Astrocyte (in vitro differentiated cells and primary cell): ENCODE measurements around the gene EIF4EBP3. TPM values are rescaled to one million over a fixed set of nuclear protein-coding genes. Genes with fewer than 3 reads are reported as not detected.

ENCODE experiments used
- DNase-seq: peaks from one replicate; pipeline ENCODE4 v3.0.0-alpha.2; 2010; ENCODE audit warnings: low read depth
- FAIRE-seq: peaks from 2 replicates; lab custom pipeline; 2011; peaks lifted over from hg19 to GRCh38; lab: Jason Lieb, UNC
- H2AFZ ChIP-seq: 2 replicates; pipeline ENCODE4 v1.6.0; 2012; ENCODE audit warnings: low read depth, low read length, inconsistent platforms
- H3K27ac ChIP-seq: 2 replicates; pipeline ENCODE4 v1.5.1; 2011; ENCODE audit warnings: low read depth, low read length, inconsistent platforms
- H3K27me3 ChIP-seq: 2 replicates; pipeline ENCODE4 v1.6.0; 2011; ENCODE audit warnings: low read length, inconsistent platforms; ENCODE audit not compliant: insufficient read depth
- H3K36me3 ChIP-seq: 2 replicates; pipeline ENCODE4 v1.5.1; 2011; ENCODE audit warnings: low read length, inconsistent platforms; ENCODE audit not compliant: insufficient read depth
- H3K4me1 ChIP-seq: 2 replicates; pipeline ENCODE4 v1.5.1; 2011; ENCODE audit warnings: low read length, inconsistent platforms; ENCODE audit not compliant: insufficient read depth
- H3K4me2 ChIP-seq: 2 replicates; pipeline ENCODE4 v1.6.0; 2012; ENCODE audit warnings: low read length, inconsistent platforms
- H3K4me3 ChIP-seq: 2 replicates; pipeline ENCODE4 v1.5.1; 2011; ENCODE audit warnings: low read depth, mild to moderate bottlenecking, low read length, inconsistent platforms; ENCODE audit not compliant: insufficient read depth
- H3K79me2 ChIP-seq: 2 replicates; pipeline ENCODE4 v1.6.0; 2012; ENCODE audit warnings: mild to moderate bottlenecking, low read length, inconsistent platforms; ENCODE audit not compliant: insufficient read depth
- H3K9ac ChIP-seq: 2 replicates; pipeline ENCODE4 v1.6.0; 2012; ENCODE audit warnings: mild to moderate bottlenecking, low read length, inconsistent platforms
- H3K9me3 ChIP-seq: 2 replicates; pipeline ENCODE4 v1.5.1; 2012; ENCODE audit warnings: low read depth, mild to moderate bottlenecking, low read length, inconsistent platforms; ENCODE audit not compliant: insufficient read depth
- H4K20me1 ChIP-seq: 2 replicates; pipeline ENCODE4 v1.6.0; 2012; ENCODE audit warnings: low read length, inconsistent platforms; ENCODE audit not compliant: insufficient read depth
- H3K27ac Mint-ChIP-seq: one replicate; pipeline ENCODE4 v1.8.0; 2021; ENCODE audit warnings: mild to moderate bottlenecking, mixed read lengths; ENCODE audit not compliant: unreplicated experiment
- H3K27me3 Mint-ChIP-seq: one replicate; pipeline ENCODE4 v1.8.0; 2021; ENCODE audit warnings: low read depth, mixed read lengths; ENCODE audit not compliant: unreplicated experiment
- H3K36me3 Mint-ChIP-seq: one replicate; pipeline ENCODE4 v1.8.0; 2021; ENCODE audit warnings: low read depth, mixed read lengths; ENCODE audit not compliant: unreplicated experiment
- H3K4me1 Mint-ChIP-seq: one replicate; pipeline ENCODE4 v1.8.0; 2021; ENCODE audit warnings: low read depth, mixed read lengths; ENCODE audit not compliant: unreplicated experiment
- H3K4me3 Mint-ChIP-seq: one replicate; pipeline ENCODE4 v1.8.0; 2021; ENCODE audit warnings: mild to moderate bottlenecking, moderate library complexity, mixed read lengths; ENCODE audit not compliant: unreplicated experiment
- H3K9me3 Mint-ChIP-seq: one replicate; pipeline ENCODE4 v1.8.0; 2021; ENCODE audit warnings: mild to moderate bottlenecking, mixed read lengths; ENCODE audit not compliant: unreplicated experiment
- CTCF ChIP-seq: IDR thresholded peaks from 2 replicates; pipeline ENCODE4 v1.5.1; 2011; ENCODE audit warnings: low read depth, mild to moderate bottlenecking, inconsistent platforms, low read length, moderate library complexity; ENCODE audit not compliant: insufficient read depth
- EZH2 ChIP-seq: IDR thresholded peaks from 2 replicates; pipeline ENCODE4 v1.6.1; 2012; ENCODE audit warnings: mild to moderate bottlenecking, low read length, inconsistent platforms; ENCODE audit not compliant: insufficient read depth
- microRNA-seq: library from miRNA; unstranded; fragments of <30 nt; microRNA quantifications from one replicate; pipeline ENCODE4 v1.2.0, GENCODE V29; 2020
- total RNA-seq: library from RNA; stranded (reverse); gene quantifications from 2 replicates; pipeline ENCODE4 v1.2.1, GENCODE V29; 2021

The EIF4EBP3 gene
- total RNA-seq, 1 donor from 2014 or later = 3.6 TPM

GRCh38 chr5:140598836-140599235 lies 51.4 kb downstream of the EIF4EBP3 start:
- DNase-seq (no peak), FAIRE-seq (no peak)
- H4K20me1 ChIP-seq = no peaks in the 10 kb centered on the region
- Mint-ChIP-seq H3K27ac (no peak overlapping the region), H3K36me3 (no peaks in the 10 kb centered on the region), H3K27me3 (peaks cover 19% of the 10 kb centered on the region), H3K4me1 (no peaks in the 10 kb centered on the region), H3K9me3 (peaks cover 2% of the 10 kb centered on the region), H3K4me3 (no peak overlapping the region)
- H3K79me2 ChIP-seq = no peaks in the 10 kb centered on the region
- TF ChIP-seq CTCF = no peak
- no peak for TF ChIP-seq EZH2
- no peak overlapping the region for H3K4me3 ChIP-seq
- peaks cover 8% of the 10 kb centered on the region for H3K27me3 ChIP-seq
- H2AFZ ChIP-seq = no peak overlapping the region
- H3K9ac ChIP-seq = no peak overlapping the region
- no peak overlapping the region for H3K4me2 ChIP-seq
- no peak overlapping the region for H3K27ac ChIP-seq
- no peaks in the 10 kb centered on the region for H3K4me1 ChIP-seq
- no peaks in the 10 kb centered on the region for H3K36me3 ChIP-seq
- no peaks in the 10 kb centered on the region for H3K9me3 ChIP-seq

Small RNA genes within 50 kb of the gene (microRNA-seq; reads per million reads assigned to microRNA genes)
- not detected for gene MIR6831

Other genes starting within 250 kb of the EIF4EBP3 start
- gene PFDN1, start 244.6 kb upstream of the EIF4EBP3 start, total RNA-seq = 199 and 202 TPM in 2 replicates
- 257 and 272 TPM in 2 replicates for gene HBEGF, start 201.1 kb upstream of the EIF4EBP3 start, total RNA-seq
- gene SLC4A9, start 187.5 kb upstream of the EIF4EBP3 start, total RNA-seq = 0.25 TPM in 1 of 2 replicates, not detected in the other
- gene ANKHD1, start 145.8 kb upstream of the EIF4EBP3 start, total RNA-seq = 49.7 and 56.5 TPM in 2 replicates
- gene SRA1, start 9.8 kb downstream of the EIF4EBP3 start, total RNA-seq = 71.3 and 72.4 TPM in 2 replicates
- gene APBB3, start 16.9 kb downstream of the EIF4EBP3 start, total RNA-seq = 20.4 and 21.1 TPM in 2 replicates
- 59.9 and 61.8 TPM in 2 replicates for gene SLC35A4, start 17.2 kb downstream of the EIF4EBP3 start, total RNA-seq
- gene CD14, start 85.5 kb downstream of the EIF4EBP3 start, total RNA-seq = 0.16 and 0.34 TPM in 2 replicates
- gene TMCO6, start 91.8 kb downstream of the EIF4EBP3 start, total RNA-seq = 7.0 and 8.0 TPM in 2 replicates
- gene NDUFA2, start 100.0 kb downstream of the EIF4EBP3 start, total RNA-seq = 55.9 and 62.3 TPM in 2 replicates
- 67.3 and 71.6 TPM in 2 replicates for gene IK, start 100.2 kb downstream of the EIF4EBP3 start, total RNA-seq
- gene WDR55, start 117.2 kb downstream of the EIF4EBP3 start, total RNA-seq = 28.8 and 31.2 TPM in 2 replicates
- gene DND1, start 125.9 kb downstream of the EIF4EBP3 start, total RNA-seq = 1.4 and 1.7 TPM in 2 replicates
- gene HARS1, start 143.7 kb downstream of the EIF4EBP3 start, total RNA-seq = 84.6 and 95.2 TPM in 2 replicates
- gene HARS2, start 143.8 kb downstream of the EIF4EBP3 start, total RNA-seq = 26.5 and 29.9 TPM in 2 replicates
- 53.5 and 57.4 TPM in 2 replicates for gene ZMAT2, start 152.8 kb downstream of the EIF4EBP3 start, total RNA-seq
- gene PCDHA1, start 238.5 kb downstream of the EIF4EBP3 start, total RNA-seq = not detected in 2 replicates
- gene PCDHA2, start 247.2 kb downstream of the EIF4EBP3 start, total RNA-seq = 2.3 and 2.5 TPM in 2 replicates